Neural crest cell (in vitro differentiated cells): ENCODE data around the gene CPOX. TPM values are rescaled to one million over a fixed set of nuclear protein-coding genes. Genes with fewer than 3 reads are reported as not detected.

Experiments used
- DNase-seq: peaks from one replicate; pipeline ENCODE4 v3.0.0; 2021; ENCODE audit warnings: low read depth, mixed read lengths, low spot score
- H3K27ac Mint-ChIP-seq: one replicate; pipeline ENCODE4 v1.8.0; 2021; ENCODE audit warnings: mild to moderate bottlenecking, mixed read lengths; ENCODE audit not compliant: unreplicated experiment
- H3K27me3 Mint-ChIP-seq: 2 replicates; pipeline ENCODE4 v1.8.0; 2021; ENCODE audit warnings: low read depth, mild to moderate bottlenecking, mixed read lengths
- H3K36me3 Mint-ChIP-seq: 2 replicates; pipeline ENCODE4 v1.8.0; 2021; ENCODE audit warnings: low read depth, mild to moderate bottlenecking, mixed read lengths
- H3K4me1 Mint-ChIP-seq: 2 replicates; pipeline ENCODE4 v1.8.0; 2021; ENCODE audit warnings: mixed read lengths
- H3K4me3 Mint-ChIP-seq: one replicate; pipeline ENCODE4 v1.8.0; 2021; ENCODE audit warnings: mild to moderate bottlenecking, mixed read lengths
- H3K9me3 Mint-ChIP-seq: 2 replicates; pipeline ENCODE4 v1.8.0; 2021; ENCODE audit warnings: mixed read lengths
- total RNA-seq: library from RNA; stranded (reverse); gene quantifications from 2 replicates; pipeline ENCODE4 v1.2.1, GENCODE V29; 2021
- TF ChIP-seq, protein P1 (sequence below): fragments of 200-600 bp; sonication (generic); conservative IDR thresholded peaks from 2 replicates; pipeline ENCODE4 v1.5.0; 2021; ENCODE audit warnings: antibody characterized with exemption, mild to moderate bottlenecking

The CPOX gene
- total RNA-seq, 1 donor from 2014 or later, result 28.1 TPM

DNA sequence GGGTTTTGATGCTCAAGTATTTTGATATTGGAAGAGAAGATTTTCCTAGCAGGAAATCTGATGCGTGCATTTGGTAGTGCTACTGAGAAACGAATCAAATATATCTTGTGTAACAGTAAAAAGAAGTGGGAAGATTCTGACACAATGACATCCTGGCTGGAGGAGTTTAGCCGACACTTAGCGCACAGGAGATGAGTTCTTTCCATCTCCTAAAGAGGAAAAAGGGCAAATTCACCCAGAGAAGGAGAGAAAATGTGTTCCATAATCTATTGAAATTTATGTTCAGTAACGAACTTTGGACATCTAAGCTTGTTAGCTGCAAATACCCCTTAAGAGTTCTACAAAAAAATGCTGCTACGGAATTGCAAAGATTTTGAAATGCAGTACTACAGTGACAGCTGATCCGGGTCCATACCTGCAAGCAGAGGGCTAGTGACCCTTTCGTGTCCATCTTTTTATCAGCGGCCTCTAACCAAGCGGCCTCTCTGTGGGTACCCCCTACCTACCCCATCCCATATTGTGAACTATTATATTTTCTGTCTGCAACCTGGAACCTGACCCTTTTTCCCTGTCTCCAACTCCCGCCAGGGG, 971 bp downstream of the CPOX start:
- Mint-ChIP-seq H3K4me1 (peaks cover 36% of the 10 kb centered on the region), H3K27me3 (no peaks in the 10 kb centered on the region), H3K27ac (no peak overlapping the region), H3K9me3 (no peaks in the 10 kb centered on the region), H3K36me3 (peaks cover 8% of the 10 kb centered on the region), H3K4me3 (peak overlapping the region; percentile 90)
- DNase-seq, result no peak
- TF ChIP-seq, protein P1, sequence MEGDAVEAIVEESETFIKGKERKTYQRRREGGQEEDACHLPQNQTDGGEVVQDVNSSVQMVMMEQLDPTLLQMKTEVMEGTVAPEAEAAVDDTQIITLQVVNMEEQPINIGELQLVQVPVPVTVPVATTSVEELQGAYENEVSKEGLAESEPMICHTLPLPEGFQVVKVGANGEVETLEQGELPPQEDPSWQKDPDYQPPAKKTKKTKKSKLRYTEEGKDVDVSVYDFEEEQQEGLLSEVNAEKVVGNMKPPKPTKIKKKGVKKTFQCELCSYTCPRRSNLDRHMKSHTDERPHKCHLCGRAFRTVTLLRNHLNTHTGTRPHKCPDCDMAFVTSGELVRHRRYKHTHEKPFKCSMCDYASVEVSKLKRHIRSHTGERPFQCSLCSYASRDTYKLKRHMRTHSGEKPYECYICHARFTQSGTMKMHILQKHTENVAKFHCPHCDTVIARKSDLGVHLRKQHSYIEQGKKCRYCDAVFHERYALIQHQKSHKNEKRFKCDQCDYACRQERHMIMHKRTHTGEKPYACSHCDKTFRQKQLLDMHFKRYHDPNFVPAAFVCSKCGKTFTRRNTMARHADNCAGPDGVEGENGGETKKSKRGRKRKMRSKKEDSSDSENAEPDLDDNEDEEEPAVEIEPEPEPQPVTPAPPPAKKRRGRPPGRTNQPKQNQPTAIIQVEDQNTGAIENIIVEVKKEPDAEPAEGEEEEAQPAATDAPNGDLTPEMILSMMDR, result no peak

DNA sequence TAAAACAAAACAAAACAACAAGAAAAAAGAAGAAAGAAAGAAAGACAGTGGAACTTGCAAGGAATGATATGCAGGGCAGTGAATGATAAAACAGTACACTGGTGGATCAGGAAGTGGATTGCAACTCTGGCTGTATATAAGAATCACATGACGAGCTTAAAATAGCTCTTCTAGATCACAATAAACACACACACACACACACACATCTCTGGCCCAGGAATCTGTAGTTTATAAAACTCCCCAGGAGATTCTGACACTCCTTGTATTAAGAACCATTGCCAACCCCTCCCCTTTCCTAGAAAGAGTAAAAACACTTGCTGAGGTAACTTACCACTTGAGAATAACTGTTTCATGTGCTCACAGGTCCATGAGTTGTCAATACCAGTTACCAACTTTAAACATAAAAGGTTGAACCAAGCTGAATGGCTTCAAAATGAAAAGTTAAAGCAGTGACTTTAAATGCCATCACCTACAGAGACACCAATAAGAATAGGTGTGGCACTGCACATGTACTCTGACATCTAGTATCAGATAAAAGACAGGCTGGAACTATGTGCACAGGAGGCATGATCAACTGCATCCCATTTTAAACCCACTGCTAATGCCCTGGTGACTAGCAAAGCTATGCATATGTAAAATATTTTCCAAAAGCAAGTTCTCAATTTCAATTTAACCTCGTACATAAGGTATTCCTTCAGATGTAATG, 3.9 kb downstream of the CPOX start:
- peak overlapping the region; percentile 27 for H3K4me3 Mint-ChIP-seq
- TF ChIP-seq, protein P1, result no peak
- peaks cover 14% of the 10 kb centered on the region for H3K36me3 Mint-ChIP-seq
- no peak for DNase-seq
- no peaks in the 10 kb centered on the region for H3K9me3 Mint-ChIP-seq
- H3K27ac Mint-ChIP-seq, result peak overlapping the region; percentile 16
- peaks cover 44% of the 10 kb centered on the region for H3K4me1 Mint-ChIP-seq
- H3K27me3 Mint-ChIP-seq, result no peaks in the 10 kb centered on the region

DNA sequence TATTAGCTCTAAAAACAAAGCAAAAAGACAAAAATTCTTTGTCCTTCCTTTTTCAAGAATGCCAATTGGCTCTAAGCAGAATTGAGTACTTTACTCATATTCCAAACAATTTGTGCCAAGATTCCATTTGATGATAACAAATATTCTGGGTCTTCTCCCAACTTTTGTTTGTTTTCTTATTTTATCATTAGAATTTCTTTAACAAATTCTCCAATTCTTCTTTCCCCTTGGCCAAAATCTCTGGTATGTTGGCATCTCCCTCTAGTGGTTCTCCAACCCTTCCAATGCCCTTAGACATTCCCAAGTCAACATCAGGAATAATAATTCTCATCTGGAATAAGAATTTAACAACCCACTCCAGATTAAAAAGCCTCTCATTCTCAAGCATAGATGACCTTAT, 5.3 kb downstream of the CPOX start:
- H3K27me3 Mint-ChIP-seq, result no peaks in the 10 kb centered on the region
- H3K4me1 Mint-ChIP-seq, result peaks cover 36% of the 10 kb centered on the region
- no peaks in the 10 kb centered on the region for H3K9me3 Mint-ChIP-seq
- TF ChIP-seq, protein P1, result peak; percentile 33
- peaks cover 17% of the 10 kb centered on the region for H3K36me3 Mint-ChIP-seq
- H3K27ac Mint-ChIP-seq, result no peak overlapping the region
- H3K4me3 Mint-ChIP-seq, result no peak overlapping the region
- no peak for DNase-seq

DNA sequence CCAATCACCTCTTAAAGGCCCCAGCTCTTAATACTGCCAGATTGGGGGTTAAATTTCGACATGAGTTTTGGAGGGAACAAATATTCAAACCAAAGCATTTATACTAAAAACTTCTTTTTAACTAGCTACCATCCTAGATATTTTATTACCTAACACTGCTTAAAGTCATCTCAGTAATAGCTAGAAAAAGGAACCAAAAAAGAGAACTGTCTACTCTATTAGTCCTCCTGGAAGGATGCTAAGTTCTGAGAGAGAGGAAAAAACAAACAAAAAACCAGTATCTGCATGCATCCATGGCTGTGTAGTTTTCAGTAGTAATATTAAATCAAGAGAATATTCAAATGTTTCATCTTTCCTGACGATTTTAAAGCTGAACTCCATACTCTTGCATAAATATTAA, 5.8 kb downstream of the CPOX start:
- H3K27me3 Mint-ChIP-seq, result no peaks in the 10 kb centered on the region

DNA sequence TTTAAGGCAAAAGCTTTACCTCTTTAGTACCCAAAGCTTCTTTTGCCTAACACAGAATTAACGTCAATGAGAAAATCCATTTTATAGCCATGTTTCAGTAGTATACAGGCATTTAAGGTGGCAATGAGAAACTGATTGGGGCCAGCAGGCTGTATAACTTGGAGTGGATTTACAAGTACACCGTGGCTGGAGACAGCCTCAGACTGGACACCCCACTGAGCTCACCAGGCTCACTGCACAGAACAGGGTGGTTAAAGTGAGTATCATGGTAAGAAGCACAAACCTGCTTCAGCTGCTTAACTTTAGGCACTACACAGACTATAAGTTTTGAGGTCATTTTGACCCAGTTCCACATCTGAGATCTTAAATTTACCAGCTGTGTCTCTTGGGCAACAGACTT, 8.9 kb downstream of the CPOX start:
- H3K36me3 Mint-ChIP-seq, result peaks cover 20% of the 10 kb centered on the region

More for the DNA sequence above, 5.8 kb downstream of the CPOX start:
- H3K4me1 Mint-ChIP-seq, result peaks cover 33% of the 10 kb centered on the region
- no peak for DNase-seq
- peaks cover 20% of the 10 kb centered on the region for H3K36me3 Mint-ChIP-seq
- no peak overlapping the region for H3K4me3 Mint-ChIP-seq
- H3K27ac Mint-ChIP-seq, result no peak overlapping the region
- H3K9me3 Mint-ChIP-seq, result no peaks in the 10 kb centered on the region
- TF ChIP-seq, protein P1, result no peak

More for the DNA sequence above, 8.9 kb downstream of the CPOX start:
- DNase-seq, result no peak
- Mint-ChIP-seq H3K27ac (no peak overlapping the region), H3K9me3 (no peaks in the 10 kb centered on the region), H3K4me3 (no peak overlapping the region), H3K4me1 (peaks cover 20% of the 10 kb centered on the region), H3K27me3 (no peaks in the 10 kb centered on the region)
- TF ChIP-seq, protein P1, result no peak
